GM15510 (cell line): ENCODE data around the gene ADAMTS6.

Experiments
- POLR2A ChIP-seq: IDR thresholded peaks from 3 replicates; pipeline ENCODE4 v1.6.1; 2011; ENCODE audit warnings: borderline replicate concordance; ENCODE audit not compliant: insufficient read length; ENCODE audit errors: extremely low read depth

Gene ADAMTS6

GRCh38 chr5:65334077-65334476 is 147.6 kb downstream of the ADAMTS6 start:
- TF ChIP-seq POLR2A: no peak

GRCh38 chr5:65332591-65332990 is 149.1 kb downstream of the ADAMTS6 start:
- no peak for TF ChIP-seq POLR2A

GRCh38 chr5:65329266-65329665 is 152.5 kb downstream of the ADAMTS6 start:
- no peak for TF ChIP-seq POLR2A

GRCh38 chr5:65327582-65327981 is 154.1 kb downstream of the ADAMTS6 start:
- TF ChIP-seq POLR2A: no peak

GRCh38 chr5:65326922-65327321 is 154.8 kb downstream of the ADAMTS6 start:
- no peak for TF ChIP-seq POLR2A

- no peak for TF ChIP-seq POLR2A
Measured at GRCh38 chr5:65324226-65324625, 157.5 kb downstream of the ADAMTS6 start.

GRCh38 chr5:65320250-65320649 is 161.5 kb downstream of the ADAMTS6 start:
- TF ChIP-seq POLR2A: no peak

GRCh38 chr5:65307931-65308330 is 173.8 kb downstream of the ADAMTS6 start:
- TF ChIP-seq POLR2A: no peak

GRCh38 chr5:65307088-65307487 is 174.6 kb downstream of the ADAMTS6 start:
- TF ChIP-seq POLR2A: no peak

- no peak for TF ChIP-seq POLR2A
Measured at GRCh38 chr5:65305913-65306312, 175.8 kb downstream of the ADAMTS6 start.

- TF ChIP-seq POLR2A: no peak
Measured at GRCh38 chr5:65299861-65300260, 181.9 kb downstream of the ADAMTS6 start.

- no peak for TF ChIP-seq POLR2A
Measured at GRCh38 chr5:65296067-65296466, 185.7 kb downstream of the ADAMTS6 start.

GRCh38 chr5:65292196-65292595 is 189.5 kb downstream of the ADAMTS6 start:
- no peak for TF ChIP-seq POLR2A

GRCh38 chr5:65290677-65291076 is 191.0 kb downstream of the ADAMTS6 start:
- no peak for TF ChIP-seq POLR2A

GRCh38 chr5:65288657-65289056 is 193.1 kb downstream of the ADAMTS6 start:
- TF ChIP-seq POLR2A: no peak

- TF ChIP-seq POLR2A: no peak
Measured at GRCh38 chr5:65279603-65280002, 202.1 kb downstream of the ADAMTS6 start.
